ENCODE data around the gene LIFR.

DNA sequence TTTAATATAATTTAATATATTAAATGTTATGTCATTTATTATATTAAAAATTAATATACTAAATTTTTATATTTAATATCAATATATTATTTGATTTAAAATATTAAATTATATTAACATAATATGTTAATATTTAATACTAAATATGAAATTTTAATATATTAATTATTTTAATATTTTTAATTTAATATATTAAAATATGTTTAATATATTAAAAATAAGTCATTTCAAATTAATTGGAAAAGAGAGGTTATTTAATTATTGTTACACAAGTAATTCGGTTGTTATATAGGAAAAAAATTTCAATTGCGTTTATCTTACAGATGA lies 114.2 kb downstream of the LIFR start:
- TF ChIP-seq POLR2AphosphoS5 (IDR thresholded peaks at IDR 0.05), result no peak
- no peak for TF ChIP-seq EP300 (IDR thresholded peaks at IDR 0.05)

All from suprapubic skin (tissue), 4 donors.